ENCODE measurements around the gene TCF20.

The TCF20 gene

GRCh38 chr22:42280140-42280539, 9.7 kb upstream of the TCF20 start:
- TF ChIP-seq PATZ1 (CRISPR knock-in tag; IDR thresholded peaks at IDR 0.05; ENCODE audit: borderline replicate concordance) (no peak), CREB5 (CRISPR knock-in tag; IDR thresholded peaks at IDR 0.05; ENCODE audit: low read depth) (no peak), PPARA (CRISPR knock-in tag; IDR thresholded peaks at IDR 0.05; ENCODE audit: borderline replicate concordance) (no peak), RARB (CRISPR knock-in tag; IDR thresholded peaks at IDR 0.05) (no peak), TSHZ2 (CRISPR knock-in tag; IDR thresholded peaks at IDR 0.05) (no peak), ZC3H10 (CRISPR knock-in tag; IDR thresholded peaks at IDR 0.05) (no peak), SNAI2 (CRISPR knock-in tag; IDR thresholded peaks at IDR 0.05) (no peak), TOX (CRISPR knock-in tag; IDR thresholded peaks at IDR 0.05; ENCODE audit: borderline replicate concordance) (no peak), ZNF8 (CRISPR knock-in tag; IDR thresholded peaks at IDR 0.05) (no peak), ZNF565 (CRISPR knock-in tag; conservative IDR thresholded peaks at IDR 0.05; ENCODE audit: low read depth) (no peak), OSR1 (CRISPR knock-in tag; IDR thresholded peaks at IDR 0.05) (no peak), CSDC2 (CRISPR knock-in tag; IDR thresholded peaks at IDR 0.05) (no peak), ZFP3 (CRISPR knock-in tag; IDR thresholded peaks at IDR 0.05) (no peak), ESRRG (CRISPR knock-in tag; IDR thresholded peaks at IDR 0.05) (no peak), ISL1 (CRISPR knock-in tag; IDR thresholded peaks at IDR 0.05) (no peak), TCF4 (CRISPR knock-in tag; IDR thresholded peaks at IDR 0.05; ENCODE audit: borderline replicate concordance) (no peak), GLIS3 (CRISPR knock-in tag; IDR thresholded peaks at IDR 0.05) (no peak), POU6F1 (CRISPR knock-in tag; IDR thresholded peaks at IDR 0.05; ENCODE audit: borderline replicate concordance, low read depth) (no peak)
- no peak for ATAC-seq

GRCh38 chr22:42279425-42280020, 9.1 kb upstream of the TCF20 start:
- no peak for ATAC-seq
- no peak for TF ChIP-seq PATZ1 (CRISPR knock-in tag; IDR thresholded peaks at IDR 0.05; ENCODE audit: borderline replicate concordance)
- TF ChIP-seq ARNTL (CRISPR knock-in tag; IDR thresholded peaks at IDR 0.05; ENCODE audit: borderline replicate concordance, low read depth) = no peak
- TF ChIP-seq PPARA (CRISPR knock-in tag; IDR thresholded peaks at IDR 0.05; ENCODE audit: borderline replicate concordance) = no peak
- TF ChIP-seq ZC3H10 (CRISPR knock-in tag; IDR thresholded peaks at IDR 0.05) = no peak
- TF ChIP-seq ZFP3 (CRISPR knock-in tag; IDR thresholded peaks at IDR 0.05) = no peak

GRCh38 chr22:42277988-42278776, 7.7 kb upstream of the TCF20 start:
- ATAC-seq = no peak
- TF ChIP-seq ZNF70 (CRISPR knock-in tag; IDR thresholded peaks at IDR 0.05) (no peak), TCF4 (CRISPR knock-in tag; IDR thresholded peaks at IDR 0.05; ENCODE audit: borderline replicate concordance) (no peak), PATZ1 (CRISPR knock-in tag; IDR thresholded peaks at IDR 0.05; ENCODE audit: borderline replicate concordance) (no peak), CSRNP3 (CRISPR knock-in tag; IDR thresholded peaks at IDR 0.05) (no peak), ZNF565 (CRISPR knock-in tag; conservative IDR thresholded peaks at IDR 0.05; ENCODE audit: low read depth) (no peak), ZNF8 (CRISPR knock-in tag; IDR thresholded peaks at IDR 0.05) (no peak), ESRRG (CRISPR knock-in tag; IDR thresholded peaks at IDR 0.05) (no peak), GLIS3 (CRISPR knock-in tag; IDR thresholded peaks at IDR 0.05) (no peak), CSDC2 (CRISPR knock-in tag; IDR thresholded peaks at IDR 0.05) (no peak), PPARA (CRISPR knock-in tag; IDR thresholded peaks at IDR 0.05; ENCODE audit: borderline replicate concordance) (no peak), ZC3H10 (CRISPR knock-in tag; IDR thresholded peaks at IDR 0.05) (no peak), TOX (CRISPR knock-in tag; IDR thresholded peaks at IDR 0.05; ENCODE audit: borderline replicate concordance) (no peak)
